H1 (cell line): Measurements from ENCODE around the gene EN2. TPM values are rescaled to one million over a fixed set of nuclear protein-coding genes. Genes with fewer than 3 reads are reported as not detected.

ENCODE experiments used
- CTCF ChIA-PET: fragments of 300-600 bp; sonication (Branson Sonifier 250); formaldehyde crosslinking; loops from one replicate; lab custom pipeline; 2021; ENCODE audit not compliant: partially characterized antibody; lab: Charles Lee
- POLR2A ChIA-PET: fragments of 300-600 bp; sonication (Branson Sonifier 250); formaldehyde crosslinking; loops from one replicate; lab custom pipeline; 2021; ENCODE audit warnings: inconsistent platforms; ENCODE audit not compliant: partially characterized antibody; lab: Charles Lee
- DNase-seq, 2 experiments: peaks; one replicate each; pipeline versions ENCODE4 v3.0.0 to v3.0.0-alpha.2; 2010 to 2022; ENCODE audit warnings: low spot score in 2 of 2, low read depth in 1 of 2, mixed read lengths in 1 of 2
- FAIRE-seq: peaks from 2 replicates; lab custom pipeline; 2011; peaks lifted over from hg19 to GRCh38; lab: Jason Lieb, UNC
- H2AFZ ChIP-seq: 2 replicates; pipeline ENCODE4 v1.8.1; 2012; ENCODE audit warnings: low read length, inconsistent platforms
- H2AK5ac ChIP-seq: 2 replicates; pipeline ENCODE4 v1.6.1; 2013; ENCODE audit warnings: low read depth, low read length
- H2BK120ac ChIP-seq: replicated peaks from 2 replicates; pipeline ENCODE3; 2013; ENCODE audit warnings: low read depth, low read length, inconsistent platforms
- H2BK12ac ChIP-seq: 2 replicates; pipeline ENCODE4 v1.6.1; 2013; ENCODE audit warnings: low read depth, low read length
- H2BK15ac ChIP-seq: 2 replicates; pipeline ENCODE4 v1.6.1; 2013; ENCODE audit warnings: low read length
- H2BK20ac ChIP-seq: 2 replicates; pipeline ENCODE4 v1.6.1; 2013; ENCODE audit warnings: low read length
- H2BK5ac ChIP-seq: 2 replicates; pipeline ENCODE4 v1.6.1; 2013; ENCODE audit warnings: low read depth, low read length
- H3K14ac ChIP-seq: 2 replicates; pipeline ENCODE4 v1.6.1; 2013; ENCODE audit warnings: inconsistent platforms; ENCODE audit not compliant: insufficient read length
- H3K18ac ChIP-seq: 2 replicates; pipeline ENCODE4 v1.6.1; 2013; ENCODE audit warnings: low read length; ENCODE audit errors: extremely low read depth
- H3K23ac ChIP-seq: 2 replicates; pipeline ENCODE4 v1.6.1; 2013; ENCODE audit warnings: inconsistent platforms; ENCODE audit not compliant: insufficient read length
- H3K23me2 ChIP-seq: 2 replicates; pipeline ENCODE4 v1.6.1; 2013; ENCODE audit warnings: low read depth, low read length
- H3K27ac ChIP-seq: 2 replicates; pipeline ENCODE4 v1.6.1; 2011; ENCODE audit warnings: low read depth, low read length, inconsistent platforms
- H3K27me3 ChIP-seq, 4 experiments: replicated peaks in 1 of 4; 1 replicate in 1 of 4; 2 replicates in 3 of 4; pipeline versions ENCODE4 v1.6.1 to v1.8.1; 2011 to 2013; ENCODE audit warnings: low read length in 3 of 4, mild to moderate bottlenecking in 3 of 4, inconsistent platforms in 2 of 4, mixed read lengths in 2 of 4, moderate library complexity in 1 of 4; ENCODE audit not compliant: control insufficient read depth in 3 of 4, insufficient read depth in 3 of 4; ENCODE audit errors: extremely low read depth in 1 of 4
- H3K36me3 ChIP-seq, 4 experiments: 2 replicates each; pipeline versions ENCODE4 v1.6.1 to v1.8.1; 2011 to 2013; ENCODE audit warnings: mild to moderate bottlenecking in 4 of 4, low read length in 3 of 4, moderate library complexity in 2 of 4, control low read depth in 1 of 4, inconsistent platforms in 1 of 4; ENCODE audit not compliant: insufficient read depth in 4 of 4, control insufficient read depth in 2 of 4
- H3K4ac ChIP-seq: replicated peaks from 2 replicates; pipeline ENCODE3; 2013; ENCODE audit warnings: low read length, low read depth, mixed read lengths, inconsistent platforms; ENCODE audit not compliant: insufficient read length
- H3K4me1 ChIP-seq, 4 experiments: replicated peaks in 1 of 4; 1 replicate in 1 of 4; 2 replicates in 3 of 4; pipeline versions ENCODE4 v1.6.1 to v1.8.1; 2011 to 2013; ENCODE audit warnings: low read length in 3 of 4, inconsistent platforms in 2 of 4, mixed read lengths in 1 of 4; ENCODE audit not compliant: insufficient read depth in 4 of 4, control insufficient read depth in 3 of 4
- H3K4me2 ChIP-seq, 2 experiments: 2 replicates each; pipeline versions ENCODE4 v1.6.1 to v1.8.1; 2011 to 2013; ENCODE audit warnings: low read depth in 2 of 2, low read length in 2 of 2, control low read depth in 1 of 2, inconsistent platforms in 1 of 2, mild to moderate bottlenecking in 1 of 2; ENCODE audit not compliant: insufficient read depth in 1 of 2
- H3K4me3 ChIP-seq, 4 experiments: fragments of 200-600, 300-600 bp in 1 of 4; sonication (generic), shearing (Covaris generic), sonication (Bioruptor Twin) in 1 of 4; 2 replicates each; pipeline versions ENCODE4 v1.5.1 to v1.8.1; 2011 to 2016; ENCODE audit warnings: low read length in 4 of 4, low read depth in 3 of 4, control low read depth in 2 of 4, inconsistent platforms in 2 of 4, mild to moderate bottlenecking in 2 of 4, mixed read lengths in 1 of 4, moderate library complexity in 1 of 4; ENCODE audit not compliant: insufficient read depth in 2 of 4; ENCODE audit errors: extremely low read depth in 1 of 4
- H3K56ac ChIP-seq: replicated peaks from 2 replicates; pipeline ENCODE3; 2013; ENCODE audit warnings: low read depth, mild to moderate bottlenecking, mixed read lengths, low read length, inconsistent platforms; ENCODE audit not compliant: insufficient read length
- H3K79me1 ChIP-seq: 2 replicates; pipeline ENCODE4 v1.6.1; 2013; ENCODE audit warnings: low read depth, low read length, control low read depth
- H3K79me2 ChIP-seq, 2 experiments: 2 replicates each; pipeline versions ENCODE4 v1.6.1 to v1.8.1; 2012 to 2013; ENCODE audit warnings: low read length in 2 of 2, mild to moderate bottlenecking in 2 of 2, inconsistent platforms in 1 of 2; ENCODE audit not compliant: insufficient read depth in 2 of 2, control insufficient read depth in 1 of 2
- H3K9ac ChIP-seq, 4 experiments: replicated peaks in 1 of 4; 1 replicate in 1 of 4; 2 replicates in 3 of 4; pipeline versions ENCODE4 v1.6.1 to v1.8.1; 2011 to 2013; ENCODE audit warnings: low read depth in 3 of 4, low read length in 3 of 4, control low read depth in 2 of 4, mild to moderate bottlenecking in 2 of 4, moderate library complexity in 2 of 4, inconsistent platforms in 1 of 4; ENCODE audit errors: extremely low read depth in 1 of 4
- H3K9me3 ChIP-seq, 2 experiments: 2 replicates each; pipeline versions ENCODE4 v1.6.1 to v1.8.1; 2012 to 2013; ENCODE audit warnings: mild to moderate bottlenecking in 2 of 2, moderate library complexity in 2 of 2, control low read depth in 1 of 2, inconsistent platforms in 1 of 2, low read depth in 1 of 2, low read length in 1 of 2, mixed read lengths in 1 of 2; ENCODE audit not compliant: insufficient read depth in 2 of 2
- H4K20me1 ChIP-seq, 2 experiments: replicated peaks in 1 of 2; 2 replicates each; pipeline versions ENCODE3 to v1.8.1; 2011 to 2013; ENCODE audit warnings: inconsistent platforms in 2 of 2, low read length in 2 of 2, mild to moderate bottlenecking in 1 of 2; ENCODE audit not compliant: insufficient read depth in 2 of 2, control insufficient read depth in 1 of 2
- H4K5ac ChIP-seq: 2 replicates; pipeline ENCODE4 v1.6.1; 2013; ENCODE audit warnings: low read length, low read depth, mixed read lengths, inconsistent platforms; ENCODE audit not compliant: insufficient read length
- H4K8ac ChIP-seq: 2 replicates; pipeline ENCODE4 v1.8.0; 2013; ENCODE audit warnings: mild to moderate bottlenecking, moderate library complexity, low read length, inconsistent platforms; ENCODE audit not compliant: insufficient read depth; ENCODE audit errors: extremely low read depth
- H4K91ac ChIP-seq: replicated peaks from 2 replicates; pipeline ENCODE3; 2013; ENCODE audit warnings: low read length, mixed read lengths, inconsistent platforms; ENCODE audit not compliant: insufficient read length
- ATF3 ChIP-seq: IDR thresholded peaks from 2 replicates; pipeline ENCODE4 v1.6.1; 2011; ENCODE audit warnings: low read depth, mild to moderate bottlenecking, low read length; ENCODE audit not compliant: insufficient read depth
- CBX8 ChIP-seq: fragments of 300-800, 300-1000 bp; sonication (generic); IDR thresholded peaks from 2 replicates; pipeline ENCODE4 v1.7.1; 2016; ENCODE audit warnings: low read depth, low read length, borderline replicate concordance
- HDAC2 ChIP-seq, 2 experiments: fragments of 300-600 bp in 1 of 2; sonication (generic) in 1 of 2; IDR thresholded peaks; 2 replicates each; pipeline ENCODE4 v1.6.1; 2011 to 2012; ENCODE audit warnings: low read depth in 2 of 2, low read length in 2 of 2, mild to moderate bottlenecking in 2 of 2, moderate library complexity in 2 of 2, borderline replicate concordance in 1 of 2, inconsistent platforms in 1 of 2
- PHF8 ChIP-seq: fragments of 200-600 bp; sonication (generic); conservative IDR thresholded peaks from 2 replicates; pipeline ENCODE4 v1.7.1; 2012; ENCODE audit warnings: low read depth, mild to moderate bottlenecking, inconsistent platforms, low read length, moderate library complexity
- RNF2 ChIP-seq: fragments of 200-900, 300-1000 bp; sonication (generic); IDR thresholded peaks from 2 replicates; pipeline ENCODE4 v1.7.1; 2016; ENCODE audit warnings: borderline replicate concordance, low read depth, mild to moderate bottlenecking, antibody characterized with exemption, low read length; ENCODE audit not compliant: poor library complexity, severe bottlenecking; ENCODE audit errors: missing control alignments
- SRF ChIP-seq: IDR thresholded peaks from 2 replicates; pipeline ENCODE4 v1.6.1; 2011; ENCODE audit warnings: mild to moderate bottlenecking, low read depth, low read length, moderate library complexity
- WGBS, 2 experiments: shearing (Covaris generic) in 1 of 2; methylation state at CpG; one replicate each; pipeline versions ENCODE4 v1.1.6 to v1.1.7; 2013 to 2015; ENCODE audit warnings: low lambda C conversion rate in 2 of 2, mixed read lengths in 2 of 2, inconsistent platforms in 1 of 2, low coverage in 1 of 2, missing lambda C conversion rate in 1 of 2; ENCODE audit not compliant: insufficient replicate concordance in 2 of 2, insufficient coverage in 1 of 2, insufficient read length in 1 of 2; ENCODE audit errors: extremely low coverage in 1 of 2, missing lambda C conversion rate in 1 of 2; 5-methylcytosine and 5-hydroxymethylcytosine counted together
- polyA plus RNA-seq, 7 experiments: library from polyadenylated mRNA; depleted of rRNA in 3 of 7; stranded (reverse) in 5 of 7; unstranded in 2 of 7; fragments of >200 nt in 5 of 7; fragments of 200-250 nt in 2 of 7; gene quantifications; 1 replicate in 5 of 7; 2 replicates in 1 of 7; 4 replicates in 1 of 7; pipeline versions ENCODE4 v1.2.1 to v1.2.3, GENCODE V29; 2011 to 2013; ENCODE audit warnings: missing spikeins in 2 of 7, mixed read lengths in 2 of 7
- total RNA-seq: library from RNA; stranded (reverse); fragmentation: NEBNext Ultra II Directional; extraction: Animal tissue kit (Norgen Biotek cat#: 25700); gene quantifications from 2 replicates; pipeline ENCODE4 v1.2.1, GENCODE V29; 2021

Gene EN2
- total and polyA plus RNA-seq, 2 of the 8 experiments (the other 6 are each of a cell fraction or from before 2014, with no cell fraction given) = not detected

GRCh38 chr7:155468785-155469148 is 10.8 kb downstream of the EN2 start:
- Histone ChIP-seq H3K27ac (no peak overlapping the region), H3K79me1 (no peaks in the 10 kb centered on the region), H2BK15ac (no peak overlapping the region), H2BK12ac (no peak overlapping the region), H2BK5ac (no peak overlapping the region), H2BK20ac (no peak overlapping the region), H3K4me1 (peaks cover 7 to 32% (median 13%) of the 10 kb centered on the region in 4 experiments; a peak in 6 of 7 replicates), H3K23ac (no peak overlapping the region), H4K20me1 (peaks cover 17 to 26% of the 10 kb centered on the region in 2 experiments), H3K14ac (no peak overlapping the region), H3K9me3 (no peaks in the 10 kb centered on the region), H3K4me2 (peak overlapping the region; percentile 53 to 70; a peak in 3 of 4 replicates), H3K4me3 (peak overlapping the region in 3 of 4 experiments; percentile 30 to 57 (median 34); a peak in 6 of 8 replicates), H3K9ac (no peak overlapping the region), H2BK120ac (no peak overlapping the region), H2AFZ (no peak overlapping the region), H3K4ac (no peak overlapping the region), H3K36me3 (no peaks in the 10 kb centered on the region), H3K56ac (no peak overlapping the region), H4K91ac (no peak overlapping the region), H3K79me2 (no peaks in the 10 kb centered on the region), H2AK5ac (no peak overlapping the region), H3K23me2 (peaks cover 4% of the 10 kb centered on the region; the same call in 1 of the 2 replicates), H4K8ac (no peak overlapping the region), H4K5ac (no peak overlapping the region), H3K18ac (no peak overlapping the region), H3K27me3 (peaks cover 96 to 100% (median 99%) of the 10 kb centered on the region in 4 experiments)
- WGBS, 2 experiments = 22% methylated on average over 10 of the region's 10 CpGs; no CpG with 5 or more reads in 1 of the 2 experiments
- TF ChIP-seq ATF3 (no peak), RNF2 (peak; percentile 15), SRF (no peak), PHF8 (no peak), CBX8 (peak; percentile 13; the same call in 1 of the 2 replicates), HDAC2 (IDR thresholded peaks at IDR 0.05; ENCODE audit: borderline replicate concordance in 1 of 2, low read depth in 2 of 2, low read length in 2 of 2) (no peak)
- ChIA-PET CTCF (interaction anchor here (0.8 to 1.7 kb wide), 4 partner anchors 27 to 90 kb away, joined by 3 to 6 read pairs (median 4); no protein-coding TSS in a partner anchor), POLR2A (no interaction called here)
- DNase-seq (no peak), FAIRE-seq (no peak)
